Measurements from ENCODE around the gene CBX7. TPM values are rescaled to one million over a fixed set of nuclear protein-coding genes. Genes with fewer than 3 reads are reported as not detected.

Gene CBX7
- total RNA-seq, 4 donors from 2014 or later: 16.0 to 128 (median 102) TPM

- no peak for DNase-seq
- no peaks in the 10 kb centered on the region for H3K4me1 ChIP-seq
- H3K27me3 ChIP-seq: no peaks in the 10 kb centered on the region
- no peak for TF ChIP-seq CTCF (IDR thresholded peaks at IDR 0.05)
- TF ChIP-seq POLR2A (IDR thresholded peaks at IDR 0.05): no peak
- no peak overlapping the region for H3K27ac ChIP-seq
- H3K4me3 ChIP-seq: no peak overlapping the region
- no peaks in the 10 kb centered on the region for H3K9me3 ChIP-seq
- no peaks in the 10 kb centered on the region for H3K36me3 ChIP-seq
- intact Hi-C loops (cut with DNase I; ENCODE audit: low total_unique reads): no loop called here
These were observed 49.0 kb downstream of the CBX7 start for GRCh38 chr22:39103431-39103830.

GRCh38 chr22:39101226-39101625 lies 51.3 kb downstream of the CBX7 start:
- no peak for DNase-seq
- no peak overlapping the region for H3K27ac ChIP-seq
- intact Hi-C loops (cut with DNase I; ENCODE audit: low total_unique reads): no loop called here
- no peaks in the 10 kb centered on the region for H3K27me3 ChIP-seq
- H3K4me3 ChIP-seq: no peak overlapping the region
- H3K4me1 ChIP-seq: no peaks in the 10 kb centered on the region
- no peaks in the 10 kb centered on the region for H3K36me3 ChIP-seq
- H3K9me3 ChIP-seq: no peaks in the 10 kb centered on the region
- TF ChIP-seq CTCF (IDR thresholded peaks at IDR 0.05) (no peak), POLR2A (IDR thresholded peaks at IDR 0.05) (no peak)

GRCh38 chr22:39098576-39098975 lies 53.9 kb downstream of the CBX7 start:
- no peak overlapping the region for H3K4me3 ChIP-seq
- intact Hi-C loops (cut with DNase I; ENCODE audit: low total_unique reads): no loop called here
- no peaks in the 10 kb centered on the region for H3K9me3 ChIP-seq
- no peak for DNase-seq
- TF ChIP-seq POLR2A (IDR thresholded peaks at IDR 0.05): no peak
- no peak for TF ChIP-seq CTCF (IDR thresholded peaks at IDR 0.05)
- no peaks in the 10 kb centered on the region for H3K4me1 ChIP-seq
- no peaks in the 10 kb centered on the region for H3K36me3 ChIP-seq
- H3K27me3 ChIP-seq: no peaks in the 10 kb centered on the region
- H3K27ac ChIP-seq: no peak overlapping the region

- no peak for DNase-seq
- H3K27ac ChIP-seq: no peak overlapping the region
These were observed 54.5 kb downstream of the CBX7 start for GRCh38 chr22:39098026-39098425.

More at GRCh38 chr22:39098026-39098425, 54.5 kb downstream of the CBX7 start:
- no peaks in the 10 kb centered on the region for H3K36me3 ChIP-seq
- no peaks in the 10 kb centered on the region for H3K4me1 ChIP-seq
- H3K4me3 ChIP-seq: no peak overlapping the region
- intact Hi-C loops (cut with DNase I; ENCODE audit: low total_unique reads): no loop called here
- no peak for TF ChIP-seq CTCF (IDR thresholded peaks at IDR 0.05)
- TF ChIP-seq POLR2A (IDR thresholded peaks at IDR 0.05): no peak
- no peaks in the 10 kb centered on the region for H3K27me3 ChIP-seq
- no peaks in the 10 kb centered on the region for H3K9me3 ChIP-seq
